NB4 (cell line): ENCODE results near the gene DNMT3A.

Experiments used
- DNase-seq: peaks from one replicate; pipeline ENCODE4 v3.0.0; 2010; ENCODE audit warnings: low read depth
- H3K4me3 ChIP-seq: one replicate; pipeline ENCODE4 v1.5.1; 2011; ENCODE audit warnings: mild to moderate bottlenecking, low read depth, low read length, moderate library complexity
- CTCF ChIP-seq: IDR thresholded peaks from one replicate; pipeline ENCODE4 v1.5.1; 2012; ENCODE audit warnings: low read depth, low read length
- MAX ChIP-seq: IDR thresholded peaks from 2 replicates; pipeline ENCODE4 v1.6.1; 2011; ENCODE audit warnings: low read depth, low read length
- MYC ChIP-seq: IDR thresholded peaks from 2 replicates; pipeline ENCODE4 v1.6.1; 2011; ENCODE audit warnings: low read depth, low read length
- POLR2A ChIP-seq: IDR thresholded peaks from 2 replicates; pipeline ENCODE4 v1.6.1; 2011; ENCODE audit warnings: mild to moderate bottlenecking; ENCODE audit not compliant: insufficient read length; ENCODE audit errors: extremely low read depth

Gene DNMT3A

GRCh38 chr2:25243995-25244394 lies 97.7 kb downstream of the DNMT3A start:
- DNase-seq, result no peak
- TF ChIP-seq MAX, result no peak
- H3K4me3 ChIP-seq, result no peak overlapping the region

GRCh38 chr2:25241452-25241851 lies 100.3 kb downstream of the DNMT3A start:
- no peak for TF ChIP-seq CTCF
- TF ChIP-seq MAX, result no peak
- no peak for TF ChIP-seq POLR2A
- no peak for TF ChIP-seq MYC
- DNase-seq, result no peak
- H3K4me3 ChIP-seq, result no peak overlapping the region

GRCh38 chr2:25240636-25241035 lies 101.1 kb downstream of the DNMT3A start:
- no peak overlapping the region for H3K4me3 ChIP-seq
- TF ChIP-seq MYC (no peak), MAX (no peak), CTCF (no peak), POLR2A (no peak)
- DNase-seq, result no peak

- DNase-seq, result no peak
- H3K4me3 ChIP-seq, result no peak overlapping the region
- TF ChIP-seq CTCF, result no peak
- no peak for TF ChIP-seq POLR2A
- TF ChIP-seq MYC, result no peak
- TF ChIP-seq MAX, result no peak
Measured at GRCh38 chr2:25238920-25239319, 102.8 kb downstream of the DNMT3A start.

- no peak for DNase-seq
- no peak overlapping the region for H3K4me3 ChIP-seq
- TF ChIP-seq MYC, result no peak
Measured at GRCh38 chr2:25237764-25238163, 104.0 kb downstream of the DNMT3A start.

- no peak for DNase-seq
- TF ChIP-seq POLR2A (no peak), MAX (no peak), MYC (no peak), CTCF (no peak)
- no peak overlapping the region for H3K4me3 ChIP-seq
Measured at GRCh38 chr2:25236736-25237135, 105.0 kb downstream of the DNMT3A start.

GRCh38 chr2:25234738-25235137 lies 107.0 kb downstream of the DNMT3A start:
- H3K4me3 ChIP-seq, result no peak overlapping the region
- DNase-seq, result no peak
- TF ChIP-seq POLR2A (no peak), MAX (no peak), CTCF (no peak)
